ENCODE results near the gene DNAJC1. TPM values are rescaled to one million over a fixed set of nuclear protein-coding genes. Genes with fewer than 3 reads are reported as not detected.

Gene DNAJC1
- total RNA-seq, 2 experiments from 2014 or later, result 16.8 to 19.3 TPM

- H3K27ac Mint-ChIP-seq, result no peak overlapping the region
- no peaks in the 10 kb centered on the region for H3K36me3 Mint-ChIP-seq (ENCODE audit: low read depth)
- Histone ChIP-seq H3K4me3 (ENCODE audit: low read length) (no peak overlapping the region), H3K36me3 (ENCODE audit: insufficient read depth, low read length) (no peaks in the 10 kb centered on the region), H3K4me1 (ENCODE audit: insufficient read depth, low read length) (no peaks in the 10 kb centered on the region), H3K9me3 (ENCODE audit: control insufficient read depth in 1 of 2, insufficient read depth in 1 of 2, low read length in 2 of 2) (no peaks in the 10 kb centered on the region), H3K27me3 (ENCODE audit: control insufficient read depth in 1 of 2, insufficient read depth in 2 of 2, low read length in 2 of 2) (no peaks in the 10 kb centered on the region), H3K27ac (ENCODE audit: low read depth in 1 of 2, low read length in 2 of 2) (no peak overlapping the region)
- ATAC-seq (ENCODE audit: poor library complexity), result no peak
- H3K9me3 Mint-ChIP-seq, result no peaks in the 10 kb centered on the region
- ChIA-PET CTCF (no interaction called here), POLR2A (interaction anchor here (1.2 kb wide), 1 partner anchor 8 kb away, joined by 3 read pairs; no protein-coding TSS in a partner anchor)
- H3K4me3 Mint-ChIP-seq, result no peak overlapping the region
- no peaks in the 10 kb centered on the region for H3K27me3 Mint-ChIP-seq
- intact Hi-C loops (cut with DNase I, micrococcal nuclease), result no loop called here
- peaks cover 15% of the 10 kb centered on the region for H3K4me1 Mint-ChIP-seq (ENCODE audit: low read depth)
- TF ChIP-seq CTCF (IDR thresholded peaks at IDR 0.05), result no peak
- no peak for DNase-seq
Measured at GRCh38 chr10:21976280-21976679, 27.2 kb downstream of the DNAJC1 start.

GRCh38 chr10:21975378-21975990, 28.0 kb downstream of the DNAJC1 start:
- no peaks in the 10 kb centered on the region for H3K4me1 ChIP-seq (ENCODE audit: insufficient read depth, low read length)
- Mint-ChIP-seq H3K4me1 (ENCODE audit: low read depth) (peaks cover 11% of the 10 kb centered on the region), H3K27me3 (no peaks in the 10 kb centered on the region), H3K9me3 (no peaks in the 10 kb centered on the region), H3K4me3 (no peak overlapping the region), H3K36me3 (ENCODE audit: low read depth) (no peaks in the 10 kb centered on the region), H3K27ac (no peak overlapping the region)
- ChIA-PET POLR2A (interaction anchor here (1.2 kb wide), 1 partner anchor 8 kb away, joined by 3 read pairs; no protein-coding TSS in a partner anchor), CTCF (no interaction called here)
- H3K9me3 ChIP-seq (ENCODE audit: control insufficient read depth in 1 of 2, insufficient read depth in 1 of 2, low read length in 2 of 2), result no peaks in the 10 kb centered on the region
- no peak overlapping the region for H3K4me3 ChIP-seq (ENCODE audit: low read length)
- DNase-seq, result no peak
- intact Hi-C loops (cut with DNase I, micrococcal nuclease), result no loop called here
- no peaks in the 10 kb centered on the region for H3K27me3 ChIP-seq (ENCODE audit: control insufficient read depth in 1 of 2, insufficient read depth in 2 of 2, low read length in 2 of 2)
- no peaks in the 10 kb centered on the region for H3K36me3 ChIP-seq (ENCODE audit: insufficient read depth, low read length)
- H3K27ac ChIP-seq (ENCODE audit: low read depth in 1 of 2, low read length in 2 of 2), result no peak overlapping the region
- no peak for TF ChIP-seq CTCF (IDR thresholded peaks at IDR 0.05)
- ATAC-seq (ENCODE audit: poor library complexity), result no peak

GRCh38 chr10:21972584-21972983, 30.9 kb downstream of the DNAJC1 start:
- Histone ChIP-seq H3K36me3 (ENCODE audit: insufficient read depth, low read length) (no peaks in the 10 kb centered on the region), H3K27me3 (ENCODE audit: control insufficient read depth in 1 of 2, insufficient read depth in 2 of 2, low read length in 2 of 2) (no peaks in the 10 kb centered on the region), H3K4me1 (ENCODE audit: insufficient read depth, low read length) (no peaks in the 10 kb centered on the region), H3K27ac (ENCODE audit: low read depth in 1 of 2, low read length in 2 of 2) (no peak overlapping the region), H3K9me3 (ENCODE audit: control insufficient read depth in 1 of 2, insufficient read depth in 1 of 2, low read length in 2 of 2) (no peaks in the 10 kb centered on the region), H3K4me3 (ENCODE audit: low read length) (no peak overlapping the region)
- no peak overlapping the region for H3K27ac Mint-ChIP-seq
- H3K27me3 Mint-ChIP-seq, result no peaks in the 10 kb centered on the region
- no peaks in the 10 kb centered on the region for H3K9me3 Mint-ChIP-seq
- H3K4me3 Mint-ChIP-seq, result no peak overlapping the region
- POLR2A ChIA-PET, result no interaction called here
- intact Hi-C loops (cut with DNase I, micrococcal nuclease), result no loop called here
- TF ChIP-seq CTCF (IDR thresholded peaks at IDR 0.05), result no peak
- CTCF ChIA-PET, result no interaction called here
- no peak for DNase-seq
- ATAC-seq (ENCODE audit: poor library complexity), result no peak
- H3K36me3 Mint-ChIP-seq (ENCODE audit: low read depth), result no peaks in the 10 kb centered on the region
- H3K4me1 Mint-ChIP-seq (ENCODE audit: low read depth), result peaks cover 5% of the 10 kb centered on the region

Measured in CD4-positive, alpha-beta T cell (primary cell).